Dedifferentiated amniotic fluid mesenchymal stem cell (primary cell): ENCODE data around the gene MISFA.
A peak's percentile ranks its signal among the peaks of the same experiment; 100 is the strongest.
"Not testable (repeated sequence)": the region's sequence is repeated elsewhere in the genome, so short reads cannot be mapped to it uniquely, and the experiment has no call there.

Experiments
- DNase-seq: peaks from one replicate; pipeline ENCODE4 v3.0.0-alpha.2; 2016; ENCODE audit errors: extremely low spot score

The MISFA gene

GRCh38 chr11:18599739-18600230 lies at the start of gene MISFA:
Gene MISFA (plus strand): TSS chr11:18599789. CDS start chr11:18599929, 140 bp downstream.
- DNase-seq: no peak

- DNase-seq: no peak
These were observed 36.4 kb upstream of the MISFA start for GRCh38 chr11:18563090-18563730.

- DNase-seq: no peak
These were observed 35.4 kb upstream of the MISFA start for GRCh38 chr11:18564149-18564548.

- no peak for DNase-seq
These were observed 33.2 kb upstream of the MISFA start for GRCh38 chr11:18566406-18566805.

GRCh38 chr11:18567081-18567480 lies 32.5 kb upstream of the MISFA start:
- DNase-seq: no peak

- no peak for DNase-seq
These were observed 24.2 kb upstream of the MISFA start for GRCh38 chr11:18575361-18575760.

GRCh38 chr11:18578975-18579598 lies 20.5 kb upstream of the MISFA start:
- no peak for DNase-seq

- no peak for DNase-seq
These were observed 19.3 kb upstream of the MISFA start for GRCh38 chr11:18580113-18580766.

- no peak for DNase-seq
These were observed 17.8 kb upstream of the MISFA start for GRCh38 chr11:18581825-18582224.

- peak; percentile 89 for DNase-seq
These were observed 11.0 kb upstream of the MISFA start, which contains the start of gene UEVLD for GRCh38 chr11:18588297-18589252. Gene UEVLD (minus strand): TSS chr11:18588734. CDS start chr11:18588654, 80 bp downstream.

- DNase-seq: no peak
These were observed 9.0 kb upstream of the MISFA start for GRCh38 chr11:18590571-18590970.

GRCh38 chr11:18594088-18594487 lies 5.5 kb upstream of the MISFA start:
- DNase-seq: not testable (repeated sequence)

- no peak for DNase-seq
These were observed 4.4 kb upstream of the MISFA start for GRCh38 chr11:18594999-18595749.

GRCh38 chr11:18600915-18601569 lies 1.5 kb downstream of the MISFA start:
- DNase-seq: no peak

- DNase-seq: no peak
These were observed 8.8 kb downstream of the MISFA start for GRCh38 chr11:18608376-18608775.

- no peak for DNase-seq
These were observed 11.6 kb downstream of the MISFA start for GRCh38 chr11:18611196-18611595.

GRCh38 chr11:18612394-18612793 lies 12.8 kb downstream of the MISFA start:
- no peak for DNase-seq

- no peak for DNase-seq
These were observed 15.1 kb downstream of the MISFA start for GRCh38 chr11:18614667-18615066.

- DNase-seq: no peak
These were observed 16.2 kb downstream of the MISFA start for GRCh38 chr11:18615628-18616392.
